NCI-H446 (cell line): ENCODE data around the gene GOSR1.
"Not testable (repeated sequence)": the region's sequence is repeated elsewhere in the genome, so short reads cannot be mapped to it uniquely, and the experiment has no call there.

ENCODE experiments used
- DNase-seq, 2 experiments: peaks; one replicate each; lab custom pipeline; 2025; lab: John Stamatoyannopoulos, UW

GOSR1 gene

DNA sequence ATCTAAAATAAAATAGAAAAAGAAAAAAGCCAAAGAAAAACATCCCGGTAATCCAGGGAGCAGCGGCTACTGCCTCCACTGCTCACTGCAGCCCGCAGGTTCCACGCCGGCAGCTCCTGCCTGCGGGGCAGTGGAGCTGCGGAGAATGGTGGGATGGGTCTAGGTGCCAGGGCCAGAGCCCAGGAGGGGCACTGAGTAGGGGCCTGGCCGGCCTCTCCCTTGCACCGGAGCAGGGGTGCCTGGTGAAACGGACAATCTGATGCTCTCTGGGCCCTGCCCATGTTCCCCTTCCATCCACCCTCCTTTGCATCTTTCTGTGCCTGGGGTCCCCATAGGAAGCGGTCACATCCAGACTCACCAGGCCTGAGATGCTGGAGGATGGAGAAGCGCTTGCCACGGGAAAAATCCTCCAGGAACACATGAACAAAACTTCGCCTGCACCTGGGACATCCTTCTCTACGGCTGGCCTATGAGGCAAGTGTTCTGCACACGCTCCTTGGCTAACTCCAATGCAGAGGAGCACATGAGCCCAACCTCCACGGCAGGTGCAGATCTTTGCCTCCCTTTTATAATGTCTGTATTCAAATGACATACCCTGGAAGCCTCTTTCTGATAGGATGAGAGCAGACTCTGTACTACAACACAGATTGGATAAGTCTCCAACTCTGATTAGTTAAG, 98.6 kb downstream of the GOSR1 start:
- DNase-seq, result not testable (repeated sequence)

DNA sequence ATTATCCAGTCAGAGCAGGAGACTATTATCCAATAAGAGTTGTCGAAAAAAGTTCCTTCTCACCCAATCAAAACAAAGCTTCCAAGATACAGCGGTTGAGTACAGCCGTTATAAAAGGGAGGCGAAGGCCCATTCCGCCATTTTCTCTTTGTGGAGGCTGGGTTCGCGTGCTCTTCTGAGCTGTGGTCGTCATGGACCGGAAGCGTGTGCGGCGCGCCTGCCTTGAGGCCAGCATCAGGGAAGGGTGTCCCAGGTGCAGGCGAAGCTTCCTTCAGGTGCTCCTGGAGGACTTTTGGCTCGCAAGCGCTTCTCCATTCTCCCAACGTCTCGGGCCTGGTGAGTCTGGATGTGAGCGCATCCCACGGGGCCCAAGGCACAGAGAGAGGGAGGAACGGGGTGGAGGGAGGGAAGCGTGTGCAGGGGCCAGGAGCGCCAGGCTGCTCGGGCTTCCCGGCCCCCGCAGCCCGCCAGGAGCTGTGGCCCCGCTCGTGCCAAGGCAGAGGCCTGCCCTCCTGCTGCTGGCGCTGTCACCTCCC, 99.2 kb downstream of the GOSR1 start:
- DNase-seq, result no peak
